Osteocyte (in vitro differentiated cells): ENCODE measurements around the gene IL1A. TPM values are rescaled to one million over a fixed set of nuclear protein-coding genes. Genes with fewer than 3 reads are reported as not detected.

ENCODE experiments used
- DNase-seq: peaks from one replicate; pipeline ENCODE4 v3.0.0; 2021; ENCODE audit warnings: mixed read lengths; ENCODE audit not compliant: unreplicated experiment; ENCODE audit errors: extremely low spot score
- H3K27ac Mint-ChIP-seq: one replicate; pipeline ENCODE4 v1.8.0; 2021; ENCODE audit warnings: mild to moderate bottlenecking, mixed read lengths; ENCODE audit not compliant: unreplicated experiment
- H3K27me3 Mint-ChIP-seq: one replicate; pipeline ENCODE4 v1.8.0; 2021; ENCODE audit warnings: mixed read lengths; ENCODE audit not compliant: unreplicated experiment
- H3K36me3 Mint-ChIP-seq: one replicate; pipeline ENCODE4 v1.8.0; 2021; ENCODE audit warnings: mixed read lengths; ENCODE audit not compliant: unreplicated experiment
- H3K4me1 Mint-ChIP-seq: one replicate; pipeline ENCODE4 v1.8.0; 2021; ENCODE audit warnings: mixed read lengths; ENCODE audit not compliant: unreplicated experiment
- H3K4me3 Mint-ChIP-seq: one replicate; pipeline ENCODE4 v1.8.0; 2021; ENCODE audit warnings: mild to moderate bottlenecking, moderate library complexity, mixed read lengths; ENCODE audit not compliant: unreplicated experiment
- H3K9me3 Mint-ChIP-seq: one replicate; pipeline ENCODE4 v1.8.0; 2021; ENCODE audit warnings: mixed read lengths; ENCODE audit not compliant: unreplicated experiment
- total RNA-seq: library from RNA; stranded (reverse); gene quantifications from 2 replicates; pipeline ENCODE4 v1.2.1, GENCODE V29; 2021
- TF ChIP-seq, protein P1 (sequence below): fragments of 200-600 bp; sonication (generic); IDR thresholded peaks from 2 replicates; pipeline ENCODE4 v1.5.0; 2021; ENCODE audit warnings: antibody characterized with exemption, mild to moderate bottlenecking, moderate library complexity

The IL1A gene
- total RNA-seq, 1 donor from 2014 or later = not detected

DNA sequence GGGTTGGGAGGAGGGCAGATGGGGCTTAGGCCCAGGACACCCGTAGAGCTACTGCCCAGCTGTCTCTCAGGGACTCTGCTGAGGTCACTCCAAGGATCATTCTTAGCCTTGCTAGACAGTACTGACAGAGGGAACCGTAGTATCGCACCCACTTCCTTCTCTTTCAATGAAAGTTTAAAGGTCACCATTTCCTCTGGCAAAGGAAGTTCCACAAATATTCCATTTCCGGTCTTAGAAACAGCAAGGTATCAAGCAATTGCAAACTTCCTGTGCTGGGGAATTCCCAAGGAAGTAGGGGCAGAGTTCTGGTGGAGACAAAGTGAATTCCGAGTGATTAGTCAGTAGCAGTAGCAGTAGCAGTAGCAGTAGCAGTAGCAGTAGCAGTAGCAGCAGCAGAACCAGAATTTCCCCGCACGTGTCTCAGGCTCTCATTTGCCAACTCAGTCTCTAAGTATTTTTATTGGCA, 27.6 kb upstream of the IL1A start:
- Mint-ChIP-seq H3K36me3 (no peaks in the 10 kb centered on the region), H3K27me3 (no peaks in the 10 kb centered on the region), H3K4me3 (no peak overlapping the region), H3K4me1 (peaks cover 48% of the 10 kb centered on the region), H3K9me3 (peaks cover 9% of the 10 kb centered on the region), H3K27ac (peak overlapping the region; percentile 94)
- TF ChIP-seq, protein P1, sequence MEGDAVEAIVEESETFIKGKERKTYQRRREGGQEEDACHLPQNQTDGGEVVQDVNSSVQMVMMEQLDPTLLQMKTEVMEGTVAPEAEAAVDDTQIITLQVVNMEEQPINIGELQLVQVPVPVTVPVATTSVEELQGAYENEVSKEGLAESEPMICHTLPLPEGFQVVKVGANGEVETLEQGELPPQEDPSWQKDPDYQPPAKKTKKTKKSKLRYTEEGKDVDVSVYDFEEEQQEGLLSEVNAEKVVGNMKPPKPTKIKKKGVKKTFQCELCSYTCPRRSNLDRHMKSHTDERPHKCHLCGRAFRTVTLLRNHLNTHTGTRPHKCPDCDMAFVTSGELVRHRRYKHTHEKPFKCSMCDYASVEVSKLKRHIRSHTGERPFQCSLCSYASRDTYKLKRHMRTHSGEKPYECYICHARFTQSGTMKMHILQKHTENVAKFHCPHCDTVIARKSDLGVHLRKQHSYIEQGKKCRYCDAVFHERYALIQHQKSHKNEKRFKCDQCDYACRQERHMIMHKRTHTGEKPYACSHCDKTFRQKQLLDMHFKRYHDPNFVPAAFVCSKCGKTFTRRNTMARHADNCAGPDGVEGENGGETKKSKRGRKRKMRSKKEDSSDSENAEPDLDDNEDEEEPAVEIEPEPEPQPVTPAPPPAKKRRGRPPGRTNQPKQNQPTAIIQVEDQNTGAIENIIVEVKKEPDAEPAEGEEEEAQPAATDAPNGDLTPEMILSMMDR = no peak
- DNase-seq = no peak

DNA sequence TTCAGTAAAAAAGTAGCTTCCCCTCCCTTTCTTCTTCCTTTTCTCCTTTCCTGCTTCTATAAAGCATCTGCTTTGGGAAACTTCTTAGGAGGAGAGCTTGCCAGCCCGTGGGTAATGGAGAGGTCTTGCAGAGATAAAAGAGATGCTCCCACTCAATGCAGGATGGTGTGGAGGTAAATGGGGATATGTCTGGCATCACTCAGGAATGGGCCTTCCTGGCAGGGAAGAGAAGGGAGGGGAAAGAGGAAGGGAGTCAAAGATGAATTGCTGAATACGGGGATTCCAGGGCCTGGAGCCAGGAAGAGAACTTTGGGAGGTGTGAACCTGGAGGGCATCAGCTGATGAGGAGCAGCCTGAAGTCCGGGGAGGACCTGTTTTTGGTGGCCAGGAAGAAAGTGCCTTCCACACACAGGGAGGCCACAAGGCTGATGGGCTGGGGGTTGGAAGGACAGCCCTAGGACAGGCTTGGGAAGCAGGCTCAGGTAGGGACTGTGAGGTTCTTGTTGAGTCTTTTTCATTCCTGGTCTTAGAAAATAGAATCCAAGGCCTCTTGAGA, 27.1 kb upstream of the IL1A start:
- H3K36me3 Mint-ChIP-seq = no peaks in the 10 kb centered on the region
- peaks cover 13% of the 10 kb centered on the region for H3K9me3 Mint-ChIP-seq
- no peak for DNase-seq
- no peak overlapping the region for H3K4me3 Mint-ChIP-seq
- no peaks in the 10 kb centered on the region for H3K27me3 Mint-ChIP-seq
- H3K27ac Mint-ChIP-seq = peak overlapping the region; percentile 94
- peaks cover 43% of the 10 kb centered on the region for H3K4me1 Mint-ChIP-seq
- TF ChIP-seq, protein P1 = no peak

DNA sequence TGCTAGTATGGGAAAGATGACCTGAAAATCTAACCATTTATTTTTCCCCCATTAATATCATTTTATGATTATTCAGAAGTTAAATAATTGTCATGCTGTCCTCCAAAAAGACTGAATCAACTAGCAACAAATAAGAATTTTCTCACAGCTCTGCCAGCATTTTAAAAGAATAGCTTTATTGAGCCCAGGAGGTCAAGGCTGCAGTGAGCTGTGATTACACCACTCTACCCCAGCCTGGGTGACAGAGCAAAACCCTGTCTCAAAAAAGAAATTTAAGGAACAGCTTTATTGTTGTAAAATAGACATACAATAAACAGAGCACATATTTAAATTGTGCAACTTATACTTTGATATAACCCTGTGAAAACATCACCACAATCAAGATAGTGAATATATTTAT, 24.8 kb upstream of the IL1A start:
- TF ChIP-seq, protein P1 = no peak
- H3K4me3 Mint-ChIP-seq = no peak overlapping the region
- H3K27ac Mint-ChIP-seq = no peak overlapping the region
- DNase-seq = no peak
- no peaks in the 10 kb centered on the region for H3K36me3 Mint-ChIP-seq
- no peaks in the 10 kb centered on the region for H3K27me3 Mint-ChIP-seq
- H3K4me1 Mint-ChIP-seq = peaks cover 51% of the 10 kb centered on the region
- H3K9me3 Mint-ChIP-seq = peaks cover 16% of the 10 kb centered on the region

DNA sequence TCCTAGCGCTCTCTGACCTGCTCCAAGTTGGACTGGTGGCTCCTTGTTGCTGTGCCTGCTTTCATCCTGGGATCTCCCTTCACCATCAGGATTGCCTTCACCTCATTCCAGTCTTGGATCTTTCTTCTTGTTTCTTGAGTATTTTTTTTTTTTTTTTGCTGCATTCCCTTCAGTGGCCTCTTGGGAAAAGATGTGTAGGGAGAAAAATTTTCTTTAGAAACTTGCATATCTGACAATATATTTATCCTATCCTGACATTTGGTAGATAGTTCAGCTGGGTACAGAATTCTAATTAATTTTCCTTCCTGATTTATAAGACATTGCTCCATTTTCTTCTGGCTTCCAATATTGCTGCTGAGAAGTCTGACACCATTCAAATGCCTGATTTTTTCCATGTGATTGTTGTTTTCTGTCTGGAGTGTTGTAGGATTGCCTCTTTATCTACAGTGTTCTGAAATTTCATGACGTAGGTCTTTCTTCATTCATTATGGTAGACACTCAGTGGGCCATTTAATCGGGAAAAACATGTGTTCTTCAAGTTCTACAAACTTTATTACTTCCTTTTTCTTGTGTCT, 23.0 kb upstream of the IL1A start:
- Mint-ChIP-seq H3K9me3 (peaks cover 16% of the 10 kb centered on the region), H3K4me3 (no peak overlapping the region), H3K27me3 (no peaks in the 10 kb centered on the region), H3K27ac (no peak overlapping the region), H3K36me3 (no peaks in the 10 kb centered on the region), H3K4me1 (peaks cover 45% of the 10 kb centered on the region)
- TF ChIP-seq, protein P1 = no peak
- no peak for DNase-seq

DNA sequence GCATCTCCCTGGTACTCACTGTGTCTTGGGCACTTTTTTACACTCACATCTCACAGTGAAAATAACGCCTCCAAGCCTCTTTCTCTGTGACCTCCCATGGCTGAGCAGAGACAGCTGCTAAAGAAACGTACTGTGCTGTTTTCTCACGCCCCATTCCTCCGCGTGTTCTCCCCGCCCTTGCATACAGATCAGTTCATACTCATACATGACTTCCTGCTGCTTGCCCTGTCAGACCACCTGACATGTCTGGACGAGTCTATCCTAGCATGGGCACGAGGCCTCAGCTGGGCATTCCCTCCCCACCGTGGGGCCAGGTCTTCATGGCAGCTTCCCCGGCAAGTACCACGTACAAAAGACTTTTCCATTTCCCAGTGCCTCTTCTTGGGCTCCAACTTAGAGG, 21.2 kb upstream of the IL1A start:
- no peaks in the 10 kb centered on the region for H3K27me3 Mint-ChIP-seq
- TF ChIP-seq, protein P1 = no peak
- no peaks in the 10 kb centered on the region for H3K36me3 Mint-ChIP-seq
- no peak overlapping the region for H3K4me3 Mint-ChIP-seq
- peaks cover 18% of the 10 kb centered on the region for H3K9me3 Mint-ChIP-seq
- peaks cover 29% of the 10 kb centered on the region for H3K4me1 Mint-ChIP-seq
- H3K27ac Mint-ChIP-seq = peak overlapping the region; percentile 96
- no peak for DNase-seq
